AG04449 (cell line): ENCODE results near the gene ARNT2.

ENCODE experiments used
- CTCF ChIA-PET: fragments of 350-600 bp; formaldehyde crosslinking; extraction: SDS; loops from one replicate; lab custom pipeline; 2021; ENCODE audit warnings: antibody characterized with exemption; lab: Yijun Ruan, JAX
- POLR2A ChIA-PET: fragments of 400-600, 350-600 bp; formaldehyde crosslinking; extraction: SDS; loops from one replicate; lab custom pipeline; 2020; ENCODE audit warnings: antibody characterized with exemption, inconsistent platforms; lab: Yijun Ruan, JAX
- DNase-seq: peaks from one replicate; pipeline ENCODE4 v3.0.0-alpha.2; 2010; ENCODE audit warnings: low read depth, low spot score
- H3K4me3 ChIP-seq: 2 replicates; pipeline ENCODE4 v1.5.1; 2011; ENCODE audit warnings: low read depth, mild to moderate bottlenecking, control low read depth, low read length
- CTCF ChIP-seq: IDR thresholded peaks from one replicate; pipeline ENCODE4 v1.5.1; 2011; ENCODE audit warnings: mild to moderate bottlenecking, moderate library complexity, low read length, control low read depth, inconsistent platforms; ENCODE audit not compliant: insufficient read depth; ENCODE audit errors: missing control alignments

Gene ARNT2

GRCh38 chr15:80559320-80559693 lies 155.1 kb downstream of the ARNT2 start:
- ChIA-PET POLR2A (no interaction called here), CTCF (interaction anchor here (1.8 to 2.1 kb wide), 2 partner anchors 8 to 103 kb away, joined by 9 to 20 read pairs; no protein-coding TSS in a partner anchor)
- H3K4me3 ChIP-seq = no peak overlapping the region
- no peak for TF ChIP-seq CTCF
- DNase-seq = no peak

GRCh38 chr15:80559761-80560160 lies 155.6 kb downstream of the ARNT2 start:
- DNase-seq = no peak
- CTCF ChIA-PET = interaction anchor here (1.8 kb wide), 1 partner anchor 104 kb away, joined by 9 read pairs; no protein-coding TSS in a partner anchor
- TF ChIP-seq CTCF = no peak
- POLR2A ChIA-PET = no interaction called here
- H3K4me3 ChIP-seq = no peak overlapping the region

- no peak for TF ChIP-seq CTCF
- ChIA-PET CTCF (interaction anchor here (1.8 kb wide), 1 partner anchor 105 kb away, joined by 9 read pairs; no protein-coding TSS in a partner anchor), POLR2A (no interaction called here)
- no peak for DNase-seq
- H3K4me3 ChIP-seq = no peak overlapping the region
Observed at GRCh38 chr15:80560601-80561400, 156.6 kb downstream of the ARNT2 start.

- TF ChIP-seq CTCF = no peak
- ChIA-PET POLR2A (no interaction called here), CTCF (interaction anchor here (8.7 kb wide), 1 partner anchor 216 kb away, joined by 285 read pairs; the partner anchor contains the start of gene CEMIP)
- H3K4me3 ChIP-seq = no peak overlapping the region
- no peak for DNase-seq
Observed at GRCh38 chr15:80561500-80561899, 157.3 kb downstream of the ARNT2 start.

- H3K4me3 ChIP-seq = no peak overlapping the region
- POLR2A ChIA-PET = no interaction called here
- TF ChIP-seq CTCF = no peak
- CTCF ChIA-PET = interaction anchor here (1.2 to 8.7 kb wide), 4 partner anchors 9 to 216 kb away, joined by 3 to 285 read pairs (median 152); partner anchors contain the start of gene CEMIP
- DNase-seq = no peak
Observed at GRCh38 chr15:80562033-80562432, 157.9 kb downstream of the ARNT2 start.

- DNase-seq = no peak
- ChIA-PET POLR2A (no interaction called here), CTCF (interaction anchor here (1.2 to 8.7 kb wide), 6 partner anchors 10 to 407 kb away, joined by 3 to 285 read pairs (median 76); partner anchors contain the start of gene CEMIP)
- no peak overlapping the region for H3K4me3 ChIP-seq
- TF ChIP-seq CTCF = no peak
Observed at GRCh38 chr15:80562846-80563245, 158.7 kb downstream of the ARNT2 start.
